Upper lobe of right lung (tissue), 1 donor: ENCODE results near the gene EXOC3L2. TPM values are rescaled to one million over a fixed set of nuclear protein-coding genes. Genes with fewer than 3 reads are reported as not detected.

Source experiments
- ATAC-seq: fragments of 200-7000 bp; cut with Tn5 transposase; one replicate; pipeline ENCODE4 v1.9.1; 2020; ENCODE audit warnings: mild to moderate bottlenecking, moderate library complexity
- DNase-seq: peaks from one replicate; pipeline ENCODE4 v3.0.0-alpha.2; 2020
- H3K27ac ChIP-seq: fragments of 200-600 bp; one replicate; pipeline ENCODE4 v1.8.0; 2022
- H3K27me3 ChIP-seq: fragments of 200-600 bp; one replicate; pipeline ENCODE4 v1.8.0; 2022; ENCODE audit warnings: mild to moderate bottlenecking
- H3K36me3 ChIP-seq: fragments of 200-600 bp; one replicate; pipeline ENCODE4 v1.8.0; 2022
- H3K4me1 ChIP-seq: fragments of 200-600 bp; one replicate; pipeline ENCODE4 v1.8.0; 2022
- H3K4me3 ChIP-seq: fragments of 200-600 bp; one replicate; pipeline ENCODE4 v1.8.0; 2022; ENCODE audit warnings: mild to moderate bottlenecking
- H3K9me3 ChIP-seq: fragments of 200-600 bp; one replicate; pipeline ENCODE4 v1.8.0; 2022
- intact Hi-C: fragments of 100-400 bp; cut with DNase I; formaldehyde crosslinking; loops from one replicate; pipeline ENCODE4 v1.11.0; 2022
- total RNA-seq: library from RNA; stranded (reverse); fragmentation: NEBNext Ultra II Directional; extraction: Animal tissue kit (Norgen Biotek cat#: 25700); gene quantifications from one replicate; pipeline ENCODE4 v1.2.1, GENCODE V29; 2021
- TF ChIP-seq, protein P1 (sequence below): fragments of 200-600 bp; IDR thresholded peaks from one replicate; pipeline ENCODE4 v1.8.0; 2022; ENCODE audit warnings: antibody characterized with exemption
- donor health status: DM: no; HTN: yes; CAD: no; lungs with severe emphysema.

The EXOC3L2 gene
- total RNA-seq, 1 donor from 2014 or later = 11.9 TPM

DNA sequence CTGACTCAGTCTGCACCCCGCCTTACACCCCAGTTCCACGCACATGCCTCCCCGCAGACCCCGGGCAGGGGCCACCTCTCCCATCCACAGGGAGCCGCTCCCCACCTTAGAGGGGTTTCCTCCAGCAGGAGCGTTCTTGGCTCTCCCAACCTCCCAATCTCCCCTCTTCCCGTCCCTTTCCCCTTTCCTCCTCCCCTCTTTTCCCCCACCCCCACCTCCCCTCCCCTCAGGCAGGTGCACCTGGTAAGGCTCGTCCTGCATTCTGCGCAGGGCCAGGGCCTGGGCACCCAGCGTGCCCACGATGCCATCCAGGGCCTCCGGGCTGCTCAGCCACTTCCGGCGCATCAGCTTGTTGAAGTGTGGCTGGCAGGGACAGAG is 27.3 kb downstream of the EXOC3L2 start:
- no peak overlapping the region for H3K27ac ChIP-seq
- H3K9me3 ChIP-seq = no peaks in the 10 kb centered on the region
- no peak for ATAC-seq
- H3K4me1 ChIP-seq = peaks cover 20% of the 10 kb centered on the region
- H3K4me3 ChIP-seq = no peak overlapping the region
- no peaks in the 10 kb centered on the region for H3K36me3 ChIP-seq
- intact Hi-C loops = no loop called here
- DNase-seq = no peak
- peaks cover 42% of the 10 kb centered on the region for H3K27me3 ChIP-seq
- TF ChIP-seq, protein P1, sequence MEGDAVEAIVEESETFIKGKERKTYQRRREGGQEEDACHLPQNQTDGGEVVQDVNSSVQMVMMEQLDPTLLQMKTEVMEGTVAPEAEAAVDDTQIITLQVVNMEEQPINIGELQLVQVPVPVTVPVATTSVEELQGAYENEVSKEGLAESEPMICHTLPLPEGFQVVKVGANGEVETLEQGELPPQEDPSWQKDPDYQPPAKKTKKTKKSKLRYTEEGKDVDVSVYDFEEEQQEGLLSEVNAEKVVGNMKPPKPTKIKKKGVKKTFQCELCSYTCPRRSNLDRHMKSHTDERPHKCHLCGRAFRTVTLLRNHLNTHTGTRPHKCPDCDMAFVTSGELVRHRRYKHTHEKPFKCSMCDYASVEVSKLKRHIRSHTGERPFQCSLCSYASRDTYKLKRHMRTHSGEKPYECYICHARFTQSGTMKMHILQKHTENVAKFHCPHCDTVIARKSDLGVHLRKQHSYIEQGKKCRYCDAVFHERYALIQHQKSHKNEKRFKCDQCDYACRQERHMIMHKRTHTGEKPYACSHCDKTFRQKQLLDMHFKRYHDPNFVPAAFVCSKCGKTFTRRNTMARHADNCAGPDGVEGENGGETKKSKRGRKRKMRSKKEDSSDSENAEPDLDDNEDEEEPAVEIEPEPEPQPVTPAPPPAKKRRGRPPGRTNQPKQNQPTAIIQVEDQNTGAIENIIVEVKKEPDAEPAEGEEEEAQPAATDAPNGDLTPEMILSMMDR = no peak

DNA sequence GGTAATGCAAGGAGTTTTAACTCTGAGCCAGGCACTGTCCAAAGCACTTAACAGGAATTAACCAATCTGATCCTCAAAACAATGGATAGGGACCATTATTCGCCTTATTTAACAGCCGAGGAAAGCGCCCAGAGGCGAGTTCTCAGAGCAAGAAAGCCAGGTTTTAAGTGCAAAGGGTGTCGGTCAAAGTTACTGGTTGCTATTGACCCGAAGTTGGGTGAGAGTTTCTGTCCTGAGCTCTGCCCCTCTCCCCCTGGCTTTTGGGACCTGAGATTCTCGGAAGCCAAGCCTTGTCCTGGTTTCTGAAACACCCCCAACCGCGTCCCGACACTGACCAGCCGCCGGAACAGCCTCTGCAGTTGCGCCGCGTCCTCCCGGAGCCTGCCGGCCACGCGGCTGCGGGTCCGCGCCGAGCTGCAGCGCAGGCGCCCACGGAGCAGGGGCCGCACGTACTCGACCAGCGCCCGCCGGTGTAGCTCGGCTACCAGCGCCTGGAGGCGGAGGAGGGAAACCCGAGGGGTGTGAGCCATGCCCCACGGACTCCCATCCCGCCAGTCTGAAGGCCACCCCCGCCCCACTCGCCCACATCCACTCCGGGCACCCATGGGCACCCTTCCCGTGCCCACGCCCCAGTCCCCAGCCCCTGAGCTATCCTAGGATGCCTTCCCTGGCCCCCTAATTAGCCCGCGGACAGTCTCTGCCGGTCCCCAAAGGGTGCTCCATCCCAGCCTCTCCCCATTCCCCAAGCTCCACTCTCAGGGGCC is 27.8 kb downstream of the EXOC3L2 start:
- Histone ChIP-seq H3K36me3 (no peaks in the 10 kb centered on the region), H3K9me3 (no peaks in the 10 kb centered on the region), H3K27me3 (peaks cover 42% of the 10 kb centered on the region), H3K4me3 (no peak overlapping the region), H3K27ac (no peak overlapping the region), H3K4me1 (peaks cover 24% of the 10 kb centered on the region)
- intact Hi-C loops = no loop called here
- peak; percentile 10 for ATAC-seq
- no peak for DNase-seq
- TF ChIP-seq, protein P1 = no peak

DNA sequence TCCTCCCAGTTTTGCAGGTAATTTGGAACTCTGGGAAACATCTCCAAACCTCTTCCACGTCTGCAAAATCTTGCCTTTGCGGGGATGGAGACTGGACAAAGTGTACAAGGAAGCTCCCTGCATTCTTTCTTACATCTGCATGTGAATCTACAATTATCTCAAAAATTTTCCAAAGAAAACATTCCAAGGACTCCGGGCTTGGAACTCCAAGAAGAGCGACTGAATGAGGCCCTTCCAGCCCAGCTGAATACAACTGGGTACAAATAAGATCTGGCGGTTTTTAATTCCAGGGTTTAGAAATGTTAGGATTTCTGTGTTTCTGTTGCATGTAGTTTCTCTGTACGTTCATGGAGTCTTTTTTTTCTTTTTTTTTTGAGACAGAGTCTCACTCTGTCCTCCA is 28.5 kb downstream of the EXOC3L2 start:
- H3K27me3 ChIP-seq = peaks cover 42% of the 10 kb centered on the region
- H3K27ac ChIP-seq = no peak overlapping the region
- no peak overlapping the region for H3K4me3 ChIP-seq
- no peaks in the 10 kb centered on the region for H3K9me3 ChIP-seq
- ATAC-seq (no peak), DNase-seq (no peak)
- TF ChIP-seq, protein P1 = no peak
- no peaks in the 10 kb centered on the region for H3K36me3 ChIP-seq
- peaks cover 29% of the 10 kb centered on the region for H3K4me1 ChIP-seq
- intact Hi-C loops = no loop called here

GRCh38 chr19:45215391-45216191 is 29.6 kb downstream of the EXOC3L2 start:
- Histone ChIP-seq H3K4me1 (peaks cover 38% of the 10 kb centered on the region), H3K4me3 (no peak overlapping the region), H3K9me3 (no peaks in the 10 kb centered on the region), H3K27me3 (peaks cover 42% of the 10 kb centered on the region), H3K36me3 (no peaks in the 10 kb centered on the region), H3K27ac (no peak overlapping the region)
- DNase-seq (no peak), ATAC-seq (peak; percentile 41)
- TF ChIP-seq, protein P1 = no peak
- intact Hi-C loops = no loop called here

GRCh38 chr19:45213031-45213430 is 32.2 kb downstream of the EXOC3L2 start:
- intact Hi-C loops = no loop called here
- H3K36me3 ChIP-seq = no peaks in the 10 kb centered on the region
- H3K27ac ChIP-seq = peak overlapping the region; percentile 11
- no peak for ATAC-seq
- H3K4me1 ChIP-seq = peaks cover 31% of the 10 kb centered on the region
- H3K27me3 ChIP-seq = peaks cover 34% of the 10 kb centered on the region
- H3K4me3 ChIP-seq = no peak overlapping the region
- DNase-seq = no peak
- no peaks in the 10 kb centered on the region for H3K9me3 ChIP-seq
- TF ChIP-seq, protein P1 = no peak
